ENCODE data around the gene RBMX.
"Not testable (repeated sequence)": the region's sequence is repeated elsewhere in the genome, so short reads cannot be mapped to it uniquely, and the experiment has no call there.

DNA sequence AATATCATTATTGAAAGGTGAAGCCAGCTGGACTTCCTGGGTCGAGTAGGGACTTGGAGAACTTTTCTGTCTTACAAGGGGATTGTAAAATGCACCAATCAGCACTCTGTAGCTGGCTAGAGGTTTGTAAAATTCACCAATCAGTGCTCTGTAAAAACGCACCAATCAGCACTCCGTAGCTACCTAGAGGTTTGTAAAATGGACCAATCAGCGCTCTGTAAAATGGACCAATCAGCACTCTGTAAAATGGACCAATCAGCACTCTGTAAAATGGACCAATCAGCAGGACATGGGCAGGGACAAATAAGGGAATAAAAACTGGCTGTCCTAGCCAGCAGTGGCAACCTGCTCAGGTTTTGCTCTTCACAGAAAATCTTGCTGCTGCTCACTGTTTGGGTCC, 23.5 kb upstream of the RBMX start:
- not testable (repeated sequence) for TF ChIP-seq CTCF (IDR thresholded peaks at IDR 0.05; ENCODE audit: insufficient read depth, low read length, poor library complexity, severe bottlenecking); EZH2phosphoT487 (conservative IDR thresholded peaks at IDR 0.05; ENCODE audit: low read length)
